Measurements from ENCODE around the gene MYO1B.

DNA sequence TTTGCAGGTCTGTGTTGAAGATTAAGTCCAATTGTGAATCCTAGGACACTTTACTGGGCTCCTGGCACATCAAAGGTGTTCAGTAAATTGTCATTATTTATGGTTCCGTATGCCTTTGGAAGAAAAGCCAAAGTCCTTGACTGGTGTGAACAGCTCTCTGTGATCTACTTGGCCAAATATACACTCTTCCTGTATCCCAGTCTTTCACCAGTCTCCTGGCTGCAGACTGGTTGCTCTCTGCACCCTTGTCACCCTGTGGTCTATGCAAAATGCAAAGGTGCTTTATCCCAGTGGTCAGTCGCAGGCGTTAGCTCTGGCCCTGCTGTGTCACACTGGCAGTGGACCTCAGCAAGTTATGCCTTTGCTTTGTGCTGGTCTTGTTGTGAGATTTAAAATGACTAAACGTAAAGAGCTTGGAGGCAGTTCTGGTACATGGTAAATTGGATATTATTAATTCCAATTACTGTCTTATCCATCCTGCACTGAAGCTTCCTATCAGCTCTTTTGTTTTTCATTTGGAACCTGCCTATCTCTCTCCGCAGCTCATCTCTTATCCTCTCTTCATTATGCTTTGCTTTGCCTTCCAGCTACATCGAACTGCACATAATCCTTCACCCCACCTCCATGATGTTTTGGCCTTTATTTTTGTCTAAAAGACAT lies 83.1 kb downstream of the MYO1B start:
- TF ChIP-seq, protein P1, sequence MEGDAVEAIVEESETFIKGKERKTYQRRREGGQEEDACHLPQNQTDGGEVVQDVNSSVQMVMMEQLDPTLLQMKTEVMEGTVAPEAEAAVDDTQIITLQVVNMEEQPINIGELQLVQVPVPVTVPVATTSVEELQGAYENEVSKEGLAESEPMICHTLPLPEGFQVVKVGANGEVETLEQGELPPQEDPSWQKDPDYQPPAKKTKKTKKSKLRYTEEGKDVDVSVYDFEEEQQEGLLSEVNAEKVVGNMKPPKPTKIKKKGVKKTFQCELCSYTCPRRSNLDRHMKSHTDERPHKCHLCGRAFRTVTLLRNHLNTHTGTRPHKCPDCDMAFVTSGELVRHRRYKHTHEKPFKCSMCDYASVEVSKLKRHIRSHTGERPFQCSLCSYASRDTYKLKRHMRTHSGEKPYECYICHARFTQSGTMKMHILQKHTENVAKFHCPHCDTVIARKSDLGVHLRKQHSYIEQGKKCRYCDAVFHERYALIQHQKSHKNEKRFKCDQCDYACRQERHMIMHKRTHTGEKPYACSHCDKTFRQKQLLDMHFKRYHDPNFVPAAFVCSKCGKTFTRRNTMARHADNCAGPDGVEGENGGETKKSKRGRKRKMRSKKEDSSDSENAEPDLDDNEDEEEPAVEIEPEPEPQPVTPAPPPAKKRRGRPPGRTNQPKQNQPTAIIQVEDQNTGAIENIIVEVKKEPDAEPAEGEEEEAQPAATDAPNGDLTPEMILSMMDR (IDR thresholded peaks at IDR 0.05; ENCODE audit: control extremely low read depth in 1 of 3, insufficient read depth in 1 of 3, low read depth in 1 of 3, low read length in 3 of 3), result no peak
- TF ChIP-seq SIN3A (conservative IDR thresholded peaks at IDR 0.05 in 1 of 2, IDR thresholded peaks at IDR 0.05 in 1 of 2; ENCODE audit: low read depth in 1 of 2, low read length in 2 of 2) (no peak), CBX5 (IDR thresholded peaks at IDR 0.05; ENCODE audit: low read depth, low read length) (no peak), POLR2A (IDR thresholded peaks at IDR 0.05; ENCODE audit: control extremely low read depth in 1 of 2, low read depth in 2 of 2, low read length in 2 of 2) (no peak), TAF1 (IDR thresholded peaks at IDR 0.05; ENCODE audit: low read depth, low read length) (no peak), TAF7 (optimal IDR thresholded peaks at IDR 0.05; ENCODE audit: borderline replicate concordance, low read depth, low read length) (no peak), JUND (IDR thresholded peaks at IDR 0.05; ENCODE audit: low read length) (no peak), CEBPB (IDR thresholded peaks at IDR 0.05; ENCODE audit: low read depth, low read length) (no peak), FOSL1 (IDR thresholded peaks at IDR 0.05; ENCODE audit: insufficient read depth, low read depth, low read length) (no peak), EZH2 (IDR thresholded peaks at IDR 0.05; ENCODE audit: low read depth, low read length, severe bottlenecking) (no peak), RFX5 (IDR thresholded peaks at IDR 0.05; ENCODE audit: borderline replicate concordance, low read depth, low read length) (no peak), PHF8 (conservative IDR thresholded peaks at IDR 0.05; ENCODE audit: low read depth, low read length) (no peak)
- TF ChIP-seq, protein P2, sequence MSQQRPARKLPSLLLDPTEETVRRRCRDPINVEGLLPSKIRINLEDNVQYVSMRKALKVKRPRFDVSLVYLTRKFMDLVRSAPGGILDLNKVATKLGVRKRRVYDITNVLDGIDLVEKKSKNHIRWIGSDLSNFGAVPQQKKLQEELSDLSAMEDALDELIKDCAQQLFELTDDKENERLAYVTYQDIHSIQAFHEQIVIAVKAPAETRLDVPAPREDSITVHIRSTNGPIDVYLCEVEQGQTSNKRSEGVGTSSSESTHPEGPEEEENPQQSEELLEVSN (IDR thresholded peaks at IDR 0.05), result no peak

All from H1 (cell line).